ENCODE measurements around the gene SDHB. TPM values are rescaled to one million over a fixed set of nuclear protein-coding genes. Genes with fewer than 3 reads are reported as not detected.
A peak's percentile ranks its signal among the peaks of the same experiment; 100 is the strongest.

Gene SDHB
- total and polyA plus RNA-seq, 9 of the 15 experiments (the other 6 are each of a cell fraction or from before 2014, with no cell fraction given) = 207 to 554 (median 365) TPM

GRCh38 chr1:17053685-17054410, at the start of gene SDHB (continued):
- TF ChIP-seq ARID3B (CRISPR knock-in tag; IDR thresholded peaks at IDR 0.05; ENCODE audit: borderline replicate concordance) = no peak
- TF ChIP-seq TARDBP (IDR thresholded peaks at IDR 0.05) = no peak
- no peak for TF ChIP-seq HOXB6 (CRISPR knock-in tag; IDR thresholded peaks at IDR 0.05; ENCODE audit: borderline replicate concordance)
- TF ChIP-seq ZNF512 (tag; IDR thresholded peaks at IDR 0.05) = no peak
- TF ChIP-seq ZNF263 (CRISPR knock-in tag; IDR thresholded peaks at IDR 0.05; ENCODE audit: borderline replicate concordance) = 0 out of 2 replicates have a peak, but pooled peaks have one; percentile 10
- TF ChIP-seq TAF15 (IDR thresholded peaks at IDR 0.05; ENCODE audit: low read depth, low read length) = no peak
- TF ChIP-seq MIER1 (IDR thresholded peaks at IDR 0.05; ENCODE audit: low read depth) = no peak
- no peak for TF ChIP-seq THRA (IDR thresholded peaks at IDR 0.05)
- TF ChIP-seq SRSF1 (IDR thresholded peaks at IDR 0.05; ENCODE audit: low read depth, low read length) = no peak
- peak; percentile 94 for TF ChIP-seq GABPB1 (CRISPR knock-in tag; IDR thresholded peaks at IDR 0.05)
- TF ChIP-seq PHB2 (IDR thresholded peaks at IDR 0.05; ENCODE audit: low read depth) = no peak
- peak; percentile 94 for TF ChIP-seq CREM (IDR thresholded peaks at IDR 0.05; ENCODE audit: low read depth)
- TF ChIP-seq TBP (optimal IDR thresholded peaks at IDR 0.05; ENCODE audit: low read depth, low read length) = peak; percentile 89
- TF ChIP-seq ZNF707 (CRISPR knock-in tag; conservative IDR thresholded peaks at IDR 0.05) = no peak
- TF ChIP-seq ZNF445 (CRISPR knock-in tag; IDR thresholded peaks at IDR 0.05; ENCODE audit: low read depth) = no peak
- TF ChIP-seq MAX (CRISPR knock-in tag; IDR thresholded peaks at IDR 0.05) = no peak; the same call in 1 of the 2 replicates
- no peak for TF ChIP-seq ZNF174 (CRISPR knock-in tag; IDR thresholded peaks at IDR 0.05)
- TF ChIP-seq PPARD (CRISPR knock-in tag; IDR thresholded peaks at IDR 0.05) = no peak
- no peak for TF ChIP-seq ZC3H8 (IDR thresholded peaks at IDR 0.05)
- TF ChIP-seq ATF3 (IDR thresholded peaks at IDR 0.05) = peak; percentile 68
- TF ChIP-seq ATF3 (CRISPR knock-in tag; conservative IDR thresholded peaks at IDR 0.05) = peak; percentile 64
- no peak for TF ChIP-seq ZNF449 (CRISPR knock-in tag; IDR thresholded peaks at IDR 0.05)
